HG02759 (cell line): Measurements from ENCODE around the gene CD59.
"Not testable (repeated sequence)": the region's sequence is repeated elsewhere in the genome, so short reads cannot be mapped to it uniquely, and the experiment has no call there.

Experiments
- ATAC-seq: cut with Tn5 transposase; IDR thresholded peaks from one replicate; pipeline ENCODE4 v1.9.1; 2021; ENCODE audit warnings: mild to moderate bottlenecking, moderate library complexity; ENCODE audit not compliant: unreplicated experiment

CD59 gene

GRCh38 chr11:33743291-33743690 is 7.1 kb upstream of the CD59 start:
- no peak for ATAC-seq

- ATAC-seq, result no peak
Observed at GRCh38 chr11:33742249-33742851, 6.1 kb upstream of the CD59 start.

GRCh38 chr11:33741806-33742205 is 5.6 kb upstream of the CD59 start:
- ATAC-seq, result no peak

GRCh38 chr11:33737362-33737821 is 1.2 kb upstream of the CD59 start:
- ATAC-seq, result no peak

- peak; percentile 66 for ATAC-seq
Observed at GRCh38 chr11:33735271-33736147, 714 bp downstream of the CD59 start.

- no peak for ATAC-seq
Observed at GRCh38 chr11:33734441-33735270, 1.6 kb downstream of the CD59 start.

GRCh38 chr11:33733980-33734379 is 2.2 kb downstream of the CD59 start:
- no peak for ATAC-seq

GRCh38 chr11:33731723-33732531 is 4.3 kb downstream of the CD59 start:
- ATAC-seq, result no peak

- ATAC-seq, result no peak
Observed at GRCh38 chr11:33730716-33731115, 5.5 kb downstream of the CD59 start.

- ATAC-seq, result not testable (repeated sequence)
Observed at GRCh38 chr11:33729072-33729664, 7.1 kb downstream of the CD59 start.

GRCh38 chr11:33727539-33727938 is 8.7 kb downstream of the CD59 start:
- ATAC-seq, result not testable (repeated sequence)

- no peak for ATAC-seq
Observed at GRCh38 chr11:33725496-33725895, 10.7 kb downstream of the CD59 start.

GRCh38 chr11:33724644-33725035 is 11.6 kb downstream of the CD59 start:
- ATAC-seq, result peak; percentile 33

- no peak for ATAC-seq
Observed at GRCh38 chr11:33723238-33723881, 12.9 kb downstream of the CD59 start.

GRCh38 chr11:33722590-33723234 is 13.5 kb downstream of the CD59 start:
- peak; percentile 92 for ATAC-seq

- no peak for ATAC-seq
Observed at GRCh38 chr11:33721984-33722383, 14.2 kb downstream of the CD59 start.

GRCh38 chr11:33721426-33721825 is 14.8 kb downstream of the CD59 start:
- ATAC-seq, result no peak

GRCh38 chr11:33719587-33719986 is 16.6 kb downstream of the CD59 start:
- ATAC-seq, result no peak

GRCh38 chr11:33718440-33718839 is 17.8 kb downstream of the CD59 start:
- ATAC-seq, result no peak
